Lower leg skin (tissue), 4 donors: ENCODE results near the gene MRGPRG. TPM values are rescaled to one million over a fixed set of nuclear protein-coding genes. Genes with fewer than 3 reads are reported as not detected.

ENCODE experiments used
- DNase-seq, 2 donors: peaks; one replicate each; pipeline ENCODE4 v3.0.0-alpha.2; 2019; ENCODE audit warnings: low spot score in 2 of 2
- H3K4me3 ChIP-seq: fragments of 200-600 bp; sonication (generic); 2 replicates; pipeline ENCODE4 v1.5.1; 2017; ENCODE audit warnings: mild to moderate bottlenecking, low read depth; ENCODE audit not compliant: poor library complexity, severe bottlenecking
- POLR2A ChIP-seq, 2 donors: fragments of 450-650 bp; IDR thresholded peaks; one replicate each; pipeline ENCODE4 v1.6.1; 2016 to 2017; ENCODE audit warnings: antibody characterized with exemption in 2 of 2, mild to moderate bottlenecking in 1 of 2, moderate library complexity in 1 of 2
- WGBS, 2 donors: methylation state at CpG; one replicate each; pipeline ENCODE4 v1.1.5; 2018; 5-methylcytosine and 5-hydroxymethylcytosine counted together
- intact Hi-C: fragments of 100-400 bp; cut with DNase I; formaldehyde crosslinking; loops from one replicate; pipeline ENCODE4 v1.15.0; 2023; ENCODE audit warnings: low total_unique reads
- total RNA-seq, 4 donors: library from RNA; depleted of rRNA; stranded (reverse); fragments of >200 nt; gene quantifications; one replicate each; pipeline ENCODE4 v1.1.0, GENCODE V29; 2016
- TF ChIP-seq, protein P1 (sequence below), 3 donors: fragments of 450-650 bp; IDR thresholded peaks; one replicate each; pipeline ENCODE4 v1.5.1; 2016; ENCODE audit warnings: antibody characterized with exemption in 3 of 3, mild to moderate bottlenecking in 3 of 3, moderate library complexity in 2 of 3

MRGPRG gene
- total RNA-seq, 4 donors from 2014 or later = not detected

GRCh38 chr11:3183523-3183922 is 35.1 kb downstream of the MRGPRG start:
- H3K4me3 ChIP-seq = no peak overlapping the region
- 79 to 92% methylated on average over 6 of the region's 6 CpGs for WGBS, 2 donors
- DNase-seq = no peak
- intact Hi-C loops = no loop called here
- no peak for TF ChIP-seq POLR2A (IDR thresholded peaks at IDR 0.05)
- TF ChIP-seq, protein P1, sequence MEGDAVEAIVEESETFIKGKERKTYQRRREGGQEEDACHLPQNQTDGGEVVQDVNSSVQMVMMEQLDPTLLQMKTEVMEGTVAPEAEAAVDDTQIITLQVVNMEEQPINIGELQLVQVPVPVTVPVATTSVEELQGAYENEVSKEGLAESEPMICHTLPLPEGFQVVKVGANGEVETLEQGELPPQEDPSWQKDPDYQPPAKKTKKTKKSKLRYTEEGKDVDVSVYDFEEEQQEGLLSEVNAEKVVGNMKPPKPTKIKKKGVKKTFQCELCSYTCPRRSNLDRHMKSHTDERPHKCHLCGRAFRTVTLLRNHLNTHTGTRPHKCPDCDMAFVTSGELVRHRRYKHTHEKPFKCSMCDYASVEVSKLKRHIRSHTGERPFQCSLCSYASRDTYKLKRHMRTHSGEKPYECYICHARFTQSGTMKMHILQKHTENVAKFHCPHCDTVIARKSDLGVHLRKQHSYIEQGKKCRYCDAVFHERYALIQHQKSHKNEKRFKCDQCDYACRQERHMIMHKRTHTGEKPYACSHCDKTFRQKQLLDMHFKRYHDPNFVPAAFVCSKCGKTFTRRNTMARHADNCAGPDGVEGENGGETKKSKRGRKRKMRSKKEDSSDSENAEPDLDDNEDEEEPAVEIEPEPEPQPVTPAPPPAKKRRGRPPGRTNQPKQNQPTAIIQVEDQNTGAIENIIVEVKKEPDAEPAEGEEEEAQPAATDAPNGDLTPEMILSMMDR (IDR thresholded peaks at IDR 0.05) = no peak

GRCh38 chr11:3182462-3182852 is 36.2 kb downstream of the MRGPRG start:
- no peak overlapping the region for H3K4me3 ChIP-seq
- DNase-seq = no peak
- 94 to 96% methylated on average over 3 to 4 of the region's 4 CpGs for WGBS, 2 donors
- intact Hi-C loops = no loop called here
- TF ChIP-seq POLR2A (IDR thresholded peaks at IDR 0.05) = no peak
- TF ChIP-seq, protein P1 (IDR thresholded peaks at IDR 0.05) = no peak

GRCh38 chr11:3181725-3182461 is 36.7 kb downstream of the MRGPRG start:
- intact Hi-C loops = no loop called here
- TF ChIP-seq, protein P1 (IDR thresholded peaks at IDR 0.05) = no peak
- TF ChIP-seq POLR2A (IDR thresholded peaks at IDR 0.05) = no peak
- 93 to 95% methylated on average over 11 to 12 of the region's 12 CpGs for WGBS, 2 donors
- no peak overlapping the region for H3K4me3 ChIP-seq
- no peak for DNase-seq

- H3K4me3 ChIP-seq = no peak overlapping the region
- TF ChIP-seq POLR2A (IDR thresholded peaks at IDR 0.05) = no peak
- TF ChIP-seq, protein P1 (IDR thresholded peaks at IDR 0.05) = no peak
- DNase-seq = no peak
- intact Hi-C loops = no loop called here
- 69 to 77% methylated on average over 5 of the region's 5 CpGs for WGBS, 2 donors
These were observed 37.7 kb downstream of the MRGPRG start for GRCh38 chr11:3180869-3181268.

DNA sequence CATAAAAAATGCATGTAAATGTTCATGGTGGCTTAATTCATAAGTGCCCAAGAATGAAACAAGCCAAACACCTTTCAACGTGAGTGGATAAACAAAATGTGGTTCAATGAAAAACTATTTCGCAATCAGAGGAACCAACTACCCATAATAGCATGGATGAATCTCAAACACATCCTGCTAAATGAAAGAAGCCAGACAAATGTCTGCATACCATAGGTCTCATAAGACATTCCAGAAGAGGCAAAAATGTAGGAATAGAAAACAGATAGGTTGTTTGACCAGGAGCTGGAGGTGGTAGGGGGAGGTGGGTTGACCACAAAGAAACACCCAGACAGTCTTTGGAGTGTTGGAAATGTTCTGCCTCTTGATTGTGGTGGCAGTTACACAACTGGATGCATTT is 40.3 kb downstream of the MRGPRG start:
- 58 to 60% methylated on average over 2 of the region's 2 CpGs for WGBS, 2 donors
- DNase-seq = no peak

More for the DNA sequence above, 40.3 kb downstream of the MRGPRG start:
- no peak for TF ChIP-seq POLR2A (IDR thresholded peaks at IDR 0.05)
- TF ChIP-seq, protein P1 (IDR thresholded peaks at IDR 0.05) = no peak
- intact Hi-C loops = no loop called here
- no peak overlapping the region for H3K4me3 ChIP-seq
